Ishikawa (cell line): ENCODE measurements around the gene PRR5L.

Source experiments
- CREB1 ChIP-seq: IDR thresholded peaks from 2 replicates; pipeline ENCODE4 v1.6.1; 2012; ENCODE audit warnings: low read depth
- EP300 ChIP-seq: IDR thresholded peaks from 2 replicates; pipeline ENCODE4 v1.6.1; 2012; ENCODE audit warnings: borderline replicate concordance
- NFIC ChIP-seq: IDR thresholded peaks from 2 replicates; pipeline ENCODE4 v1.6.1; 2012
- RAD21 ChIP-seq: IDR thresholded peaks from 2 replicates; pipeline ENCODE4 v1.6.1; 2012; ENCODE audit warnings: low read depth
- TAF1 ChIP-seq: IDR thresholded peaks from 2 replicates; pipeline ENCODE4 v1.6.1; 2012; ENCODE audit warnings: low read depth, mild to moderate bottlenecking
- TCF12 ChIP-seq: IDR thresholded peaks from 2 replicates; pipeline ENCODE4 v1.6.1; 2012; ENCODE audit warnings: low read depth
- TEAD4 ChIP-seq: IDR thresholded peaks from 2 replicates; pipeline ENCODE4 v1.6.1; 2012
- USF1 ChIP-seq: IDR thresholded peaks from 2 replicates; pipeline ENCODE4 v1.6.1; 2012
- ZBTB7A ChIP-seq: IDR thresholded peaks from 2 replicates; pipeline ENCODE4 v1.6.1; 2012; ENCODE audit warnings: low read depth

DNA sequence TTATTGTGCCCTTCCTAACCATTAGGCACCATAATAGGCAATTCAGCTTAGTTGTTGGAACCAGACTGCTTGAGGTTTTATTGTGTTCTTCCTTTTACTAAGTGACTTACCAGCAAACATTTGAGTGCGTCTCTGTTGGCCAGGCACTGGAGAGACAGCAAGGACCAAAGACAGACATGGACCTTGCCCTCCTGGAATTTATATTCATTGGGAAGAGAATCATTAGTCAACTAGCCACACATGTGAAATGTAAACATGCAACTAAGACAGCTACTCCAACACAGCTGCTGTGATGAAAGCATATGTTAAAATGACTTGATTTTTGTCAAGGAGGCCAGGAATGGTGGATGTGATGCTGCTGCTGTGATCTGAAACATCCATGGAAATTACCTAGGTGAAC is 107.6 kb downstream of the PRR5L start:
- TF ChIP-seq NFIC (no peak), TEAD4 (no peak), EP300 (no peak), TCF12 (no peak), TAF1 (no peak), CREB1 (no peak), USF1 (no peak), RAD21 (no peak), ZBTB7A (no peak)
